GM18951 (cell line): ENCODE data around the gene OR1F1.
"Not testable (repeated sequence)": the region's sequence is repeated elsewhere in the genome, so short reads cannot be mapped to it uniquely, and the experiment has no call there.

Source experiments
- POLR2A ChIP-seq: IDR thresholded peaks from 4 replicates; pipeline ENCODE4 v1.6.1; 2011; ENCODE audit warnings: mild to moderate bottlenecking; ENCODE audit not compliant: insufficient read length, insufficient read depth; ENCODE audit errors: extremely low read depth
- in situ Hi-C: fragments of 300-500 bp; cut with MboI; formaldehyde crosslinking; loops from one replicate; pipeline ENCODE4 v1.12.0; 2022; ENCODE audit warnings: low sequenced_read_pairs, mixed read lengths, inconsistent platforms; ENCODE audit not compliant: unreplicated experiment

Gene OR1F1

DNA sequence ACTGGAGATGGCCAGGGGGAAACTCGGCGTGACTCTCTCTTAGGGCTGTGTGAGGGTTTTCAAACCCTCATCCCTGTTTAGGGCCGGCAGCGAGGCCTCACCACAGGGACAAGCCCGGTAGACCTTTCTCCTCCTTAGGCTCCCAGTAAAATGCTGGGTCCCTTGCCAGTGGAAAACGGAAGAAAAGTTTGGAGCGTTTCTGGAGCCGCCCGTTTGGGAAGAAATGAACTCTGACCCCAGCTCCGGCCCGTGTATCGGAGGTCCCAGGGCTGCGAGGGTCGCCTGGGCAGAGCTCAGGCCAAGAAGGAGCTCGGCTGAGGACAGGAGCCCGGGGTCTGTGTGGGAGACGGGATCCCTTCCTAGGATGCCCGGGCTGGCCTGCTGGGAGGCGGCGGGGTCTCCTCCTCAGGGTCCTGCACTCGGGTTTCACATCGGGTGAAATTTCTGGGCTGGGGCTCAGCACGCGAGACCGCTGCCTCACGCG, 29.9 kb upstream of the OR1F1 start:
- no peak for TF ChIP-seq POLR2A
- in situ Hi-C loops: no loop called here

GRCh38 chr16:3158510-3159314, 29.3 kb upstream of the OR1F1 start:
- peak; percentile 32 for TF ChIP-seq POLR2A
- in situ Hi-C loops: no loop called here

DNA sequence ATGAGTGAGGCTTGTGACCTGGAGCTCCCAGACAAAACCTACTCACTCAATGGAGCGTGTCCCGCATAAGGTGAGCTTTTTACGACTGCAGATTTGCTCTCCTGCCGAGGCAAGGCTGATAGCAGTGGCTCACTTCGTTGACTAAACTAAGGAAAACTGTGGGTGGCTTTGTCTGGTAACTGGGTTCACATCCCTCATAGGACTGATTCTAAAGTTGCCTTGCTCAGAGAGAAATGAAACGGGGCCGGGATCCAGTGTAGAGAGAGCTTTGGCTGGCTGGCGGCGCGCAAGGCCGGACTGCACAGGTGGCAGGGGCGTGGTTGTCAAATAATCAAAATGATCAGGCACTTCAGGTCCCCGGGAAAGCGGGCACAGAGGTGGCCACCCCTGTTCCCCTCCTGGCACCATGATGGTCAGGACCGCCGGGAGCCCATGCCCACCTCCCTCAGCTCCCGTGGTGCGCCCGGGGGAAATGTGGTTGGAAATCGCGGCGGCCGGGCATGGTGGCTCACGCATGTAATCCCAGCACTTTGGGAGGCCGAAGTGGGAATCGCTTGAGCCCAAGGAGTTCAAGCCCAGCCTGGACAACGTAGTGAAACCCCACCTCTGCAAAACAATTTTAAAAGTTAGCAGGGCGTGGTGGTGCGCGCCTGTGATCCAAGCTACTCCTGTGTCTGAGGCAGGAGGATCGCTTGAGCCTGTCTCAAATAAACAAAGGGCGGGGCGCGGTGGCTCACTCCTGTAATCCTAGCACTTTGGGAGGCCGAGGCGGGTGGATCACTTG, 26.6 kb upstream of the OR1F1 start:
- in situ Hi-C loops: no loop called here
- no peak for TF ChIP-seq POLR2A

- no peak for TF ChIP-seq POLR2A
- in situ Hi-C loops: no loop called here
Measured at GRCh38 chr16:3164121-3164991, 23.6 kb upstream of the OR1F1 start.

GRCh38 chr16:3165111-3165822, 22.7 kb upstream of the OR1F1 start:
- in situ Hi-C loops: no loop called here
- no peak for TF ChIP-seq POLR2A

GRCh38 chr16:3166505-3166886, 21.5 kb upstream of the OR1F1 start:
- TF ChIP-seq POLR2A: no peak
- in situ Hi-C loops: no loop called here

GRCh38 chr16:3168729-3169128, 19.3 kb upstream of the OR1F1 start:
- in situ Hi-C loops: not testable (repeated sequence)

DNA sequence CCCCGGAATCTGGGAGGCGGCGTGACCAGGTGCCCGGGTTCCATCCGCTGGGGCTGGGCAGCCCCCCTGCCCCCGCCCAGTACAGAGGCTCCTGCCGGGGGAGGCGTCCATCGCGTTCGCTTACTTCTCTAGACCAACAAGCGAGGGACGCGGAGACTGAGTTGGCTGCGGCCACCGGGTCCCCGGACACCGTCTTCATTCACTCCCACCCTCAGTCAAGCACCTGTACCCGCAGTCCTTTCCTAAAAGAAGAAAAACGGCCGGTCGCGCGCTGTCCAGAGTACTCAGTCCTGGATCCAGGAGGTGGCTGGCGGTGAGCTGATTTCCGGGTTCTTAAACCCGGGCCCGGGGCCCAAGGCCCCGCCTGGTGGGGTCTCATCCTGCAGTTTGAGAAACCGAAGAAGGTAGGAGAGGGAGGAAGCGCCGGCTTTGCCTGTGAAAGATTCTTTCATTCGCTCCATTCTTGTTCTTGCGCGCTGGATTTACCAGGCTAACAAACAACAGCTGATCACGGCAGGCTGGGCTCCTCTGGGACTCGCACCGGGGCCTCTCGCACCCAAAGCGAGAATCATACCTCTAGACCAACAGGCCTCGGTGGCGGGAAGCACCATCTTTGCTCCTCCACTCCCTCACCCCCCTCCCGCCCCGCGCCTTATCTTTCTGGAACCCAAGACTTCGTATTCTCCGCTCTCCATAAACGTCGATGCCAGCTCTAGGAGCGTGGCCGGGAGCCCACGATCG, 17.4 kb upstream of the OR1F1 start:
- no peak for TF ChIP-seq POLR2A
- in situ Hi-C loops: no loop called here

- no peak for TF ChIP-seq POLR2A
- in situ Hi-C loops: no loop called here
Measured at GRCh38 chr16:3171181-3171854, 16.7 kb upstream of the OR1F1 start.

DNA sequence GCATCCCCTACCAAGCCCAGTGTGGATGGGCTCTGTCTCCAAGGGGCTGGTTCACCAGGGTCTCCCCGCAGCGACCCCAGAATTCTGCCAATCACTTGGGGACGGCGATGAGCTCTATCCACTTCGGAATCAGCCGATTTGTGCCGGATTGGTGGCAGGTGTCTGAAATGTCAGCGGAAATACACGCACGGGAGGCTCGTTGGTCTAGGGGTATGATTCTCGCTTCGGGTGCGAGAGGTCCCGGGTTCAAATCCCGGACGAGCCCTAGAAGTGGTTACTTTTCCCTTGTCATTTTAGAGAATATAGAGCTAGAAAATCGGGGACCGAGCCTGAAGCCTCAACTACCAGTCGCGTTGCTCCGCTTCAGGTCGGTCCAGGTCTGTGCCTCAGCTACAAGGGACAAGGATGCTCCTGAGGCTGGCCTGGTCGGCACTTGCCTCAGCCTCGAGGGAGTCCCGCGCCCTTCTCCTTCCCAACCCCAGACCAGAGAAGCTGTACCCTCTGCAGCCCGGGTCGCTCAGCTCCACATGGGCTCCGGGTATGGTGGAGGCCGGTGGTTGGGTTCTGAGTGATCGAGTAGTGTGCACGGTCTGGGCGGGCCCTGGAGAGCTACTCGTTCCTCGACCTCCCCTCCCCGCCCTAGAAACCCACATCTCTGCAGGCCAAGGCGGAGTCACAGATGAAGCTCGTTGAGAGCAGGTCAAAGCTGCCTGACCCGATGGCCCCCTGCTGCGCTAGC, 16.0 kb upstream of the OR1F1 start:
- in situ Hi-C loops: no loop called here
- no peak for TF ChIP-seq POLR2A

GRCh38 chr16:3173892-3174617, 13.9 kb upstream of the OR1F1 start:
- in situ Hi-C loops: no loop called here

More at GRCh38 chr16:3173892-3174617, 13.9 kb upstream of the OR1F1 start:
- no peak for TF ChIP-seq POLR2A
